ENCODE measurements around the gene ZNF335.

The ZNF335 gene

GRCh38 chr20:45971675-45972499 is at the start of gene ZNF335:
ZNF335 (minus strand) TSS chr20:45972203; CDS start chr20:45971410, 793 bp downstream.
- DNase-seq = peak; percentile 86 to 92 (median 88)

- no peak for DNase-seq
These were observed 48.6 kb upstream of the ZNF335 start for GRCh38 chr20:46020555-46020954.

- DNase-seq = no peak
These were observed 46.6 kb upstream of the ZNF335 start for GRCh38 chr20:46018611-46019010.

GRCh38 chr20:46018112-46018511 is 46.1 kb upstream of the ZNF335 start:
- no peak for DNase-seq

- DNase-seq = no peak
These were observed 45.3 kb upstream of the ZNF335 start for GRCh38 chr20:46017272-46017671.

- no peak for DNase-seq
These were observed 42.8 kb upstream of the ZNF335 start for GRCh38 chr20:46014517-46015396.

- DNase-seq = peak; percentile 36 to 63 (median 52)
These were observed 42.0 kb upstream of the ZNF335 start for GRCh38 chr20:46013829-46014516.

- no peak for DNase-seq
These were observed 41.4 kb upstream of the ZNF335 start for GRCh38 chr20:46013322-46013828.

GRCh38 chr20:46012921-46013320 is 40.9 kb upstream of the ZNF335 start:
- DNase-seq = no peak

- DNase-seq = no peak
These were observed 39.9 kb upstream of the ZNF335 start for GRCh38 chr20:46011631-46012482.

GRCh38 chr20:46010491-46011391 is 38.7 kb upstream of the ZNF335 start:
- peak in 1 of 4 experiments; percentile 13 for DNase-seq

GRCh38 chr20:46009816-46010215 is 37.8 kb upstream of the ZNF335 start:
- no peak for DNase-seq

- DNase-seq = no peak
These were observed 35.7 kb upstream of the ZNF335 start for GRCh38 chr20:46007671-46008070.

- no peak for DNase-seq
These were observed 35.0 kb upstream of the ZNF335 start for GRCh38 chr20:46006964-46007363.

- no peak for DNase-seq
These were observed 34.2 kb upstream of the ZNF335 start for GRCh38 chr20:46006022-46006705.

- no peak for DNase-seq
These were observed 33.0 kb upstream of the ZNF335 start for GRCh38 chr20:46004889-46005473.

- DNase-seq = no peak
These were observed 32.2 kb upstream of the ZNF335 start for GRCh38 chr20:46004187-46004586.

GRCh38 chr20:46002008-46002407 is 30.0 kb upstream of the ZNF335 start:
- no peak for DNase-seq

GRCh38 chr20:46001498-46001897 is 29.5 kb upstream of the ZNF335 start:
- DNase-seq = no peak

All from activated CD4-positive, CD25-positive, alpha-beta regulatory T cell (primary cell).